ENCODE data around the gene TENM3. TPM values are rescaled to one million over a fixed set of nuclear protein-coding genes. Genes with fewer than 3 reads are reported as not detected.

TENM3 gene
- total and polyA plus RNA-seq, 12 donors: 2.6 to 54.4 (median 42.8) TPM

DNA sequence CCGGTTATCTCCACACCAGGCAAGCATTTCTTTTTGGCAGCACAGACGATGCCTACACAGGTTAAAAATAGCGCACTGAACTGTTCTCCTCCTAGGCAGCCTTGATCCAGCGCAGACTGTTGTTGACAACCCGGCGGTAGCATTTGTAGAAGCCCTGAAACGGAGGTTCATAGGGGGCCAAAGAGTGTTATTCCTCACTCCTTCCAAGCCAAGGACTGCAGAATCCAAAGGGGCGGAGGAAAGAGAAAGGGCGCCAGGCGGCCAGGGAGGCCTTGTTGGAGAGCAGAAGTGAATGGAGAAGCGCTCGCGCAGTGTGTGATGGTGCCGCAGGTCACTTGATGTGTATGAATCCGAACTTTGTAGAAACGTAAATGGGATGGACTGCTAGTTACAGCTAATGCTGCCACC is 82.7 kb downstream of the TENM3 start:
- Histone ChIP-seq H3K36me3 (replicated peaks in 1 of 2) (no peaks in the 10 kb centered on the region), H3K9me3 (replicated peaks in 1 of 3) (no peaks in the 10 kb centered on the region), H3K27ac (no peak overlapping the region), H3K4me3 (no peak overlapping the region), H3K27me3 (no peaks in the 10 kb centered on the region), H3K4me1 (replicated peaks in 1 of 2) (no peaks in the 10 kb centered on the region)
- DNase-seq: no peak
- TF ChIP-seq, protein P1, sequence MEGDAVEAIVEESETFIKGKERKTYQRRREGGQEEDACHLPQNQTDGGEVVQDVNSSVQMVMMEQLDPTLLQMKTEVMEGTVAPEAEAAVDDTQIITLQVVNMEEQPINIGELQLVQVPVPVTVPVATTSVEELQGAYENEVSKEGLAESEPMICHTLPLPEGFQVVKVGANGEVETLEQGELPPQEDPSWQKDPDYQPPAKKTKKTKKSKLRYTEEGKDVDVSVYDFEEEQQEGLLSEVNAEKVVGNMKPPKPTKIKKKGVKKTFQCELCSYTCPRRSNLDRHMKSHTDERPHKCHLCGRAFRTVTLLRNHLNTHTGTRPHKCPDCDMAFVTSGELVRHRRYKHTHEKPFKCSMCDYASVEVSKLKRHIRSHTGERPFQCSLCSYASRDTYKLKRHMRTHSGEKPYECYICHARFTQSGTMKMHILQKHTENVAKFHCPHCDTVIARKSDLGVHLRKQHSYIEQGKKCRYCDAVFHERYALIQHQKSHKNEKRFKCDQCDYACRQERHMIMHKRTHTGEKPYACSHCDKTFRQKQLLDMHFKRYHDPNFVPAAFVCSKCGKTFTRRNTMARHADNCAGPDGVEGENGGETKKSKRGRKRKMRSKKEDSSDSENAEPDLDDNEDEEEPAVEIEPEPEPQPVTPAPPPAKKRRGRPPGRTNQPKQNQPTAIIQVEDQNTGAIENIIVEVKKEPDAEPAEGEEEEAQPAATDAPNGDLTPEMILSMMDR (IDR thresholded peaks at IDR 0.05): no peak
- no peak for TF ChIP-seq POLR2A (IDR thresholded peaks at IDR 0.05)
- intact Hi-C loops (cut with DNase I): no loop called here
- WGBS, 4 donors: 69 to 78% (median 75%) methylated on average over 16 of the region's 16 CpGs

DNA sequence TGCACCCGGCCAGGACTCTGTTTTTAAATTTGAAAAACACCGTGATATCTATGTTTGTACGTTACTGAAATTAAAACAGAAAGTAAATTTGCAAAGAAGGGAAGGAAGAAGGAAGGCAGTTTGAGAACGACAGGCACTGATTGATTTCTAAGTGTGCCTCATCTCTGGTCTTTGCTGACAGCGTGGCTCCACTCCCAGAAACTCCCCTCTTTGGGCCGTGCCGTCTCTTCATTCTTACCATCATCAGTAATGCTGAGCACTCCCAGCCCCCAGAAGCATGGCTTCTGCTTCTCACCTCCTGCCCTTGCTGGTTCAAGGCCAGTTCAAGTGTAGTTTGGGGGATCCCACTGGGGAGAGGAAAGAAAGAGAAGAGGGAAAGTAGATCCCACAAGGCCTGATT is 85.3 kb downstream of the TENM3 start:
- WGBS, 4 donors: 79 to 93% (median 91%) methylated on average over 7 of the region's 7 CpGs
- Histone ChIP-seq H3K9me3 (replicated peaks in 1 of 3) (no peaks in the 10 kb centered on the region), H3K4me3 (no peak overlapping the region), H3K36me3 (replicated peaks in 1 of 2) (no peaks in the 10 kb centered on the region), H3K27ac (no peak overlapping the region), H3K4me1 (replicated peaks in 1 of 2) (no peaks in the 10 kb centered on the region), H3K27me3 (no peaks in the 10 kb centered on the region)
- intact Hi-C loops (cut with DNase I): no loop called here
- TF ChIP-seq, protein P1 (IDR thresholded peaks at IDR 0.05): no peak
- no peak for DNase-seq

GRCh38 chr4:182337366-182337765 is 94.2 kb downstream of the TENM3 start:
- H3K4me1 ChIP-seq (replicated peaks in 1 of 2): no peaks in the 10 kb centered on the region
- H3K27me3 ChIP-seq: no peaks in the 10 kb centered on the region
- H3K36me3 ChIP-seq (replicated peaks in 1 of 2): no peaks in the 10 kb centered on the region
- H3K9me3 ChIP-seq (replicated peaks in 1 of 3): no peaks in the 10 kb centered on the region
- no peak overlapping the region for H3K4me3 ChIP-seq
- DNase-seq: no peak
- TF ChIP-seq, protein P1 (IDR thresholded peaks at IDR 0.05): no peak
- no peak for TF ChIP-seq POLR2A (IDR thresholded peaks at IDR 0.05)
- intact Hi-C loops (cut with DNase I): no loop called here
- no peak overlapping the region for H3K27ac ChIP-seq
- WGBS, 4 donors: 88 to 90% (median 89%) methylated on average over 1 of the region's 1 CpG

DNA sequence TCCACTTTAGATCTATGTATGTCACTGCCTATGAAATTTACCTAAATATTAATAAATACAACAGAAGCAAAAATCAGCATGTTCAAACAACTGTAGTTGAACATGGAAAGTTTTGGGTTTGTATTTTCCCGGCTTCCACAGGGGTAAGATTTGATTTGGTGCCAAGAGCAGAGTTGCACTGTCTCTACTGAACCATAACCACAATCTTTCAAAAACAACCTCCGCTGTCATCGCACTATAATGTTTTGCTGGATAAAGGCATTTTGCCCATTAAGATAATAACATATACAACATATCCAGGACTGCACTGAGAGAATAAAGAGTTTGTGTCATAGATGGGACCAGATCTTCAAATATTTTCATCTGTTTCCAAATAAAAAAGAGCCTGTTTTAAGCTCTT is 94.9 kb downstream of the TENM3 start:
- no peak for DNase-seq
- intact Hi-C loops (cut with DNase I): no loop called here
- Histone ChIP-seq H3K9me3 (replicated peaks in 1 of 3) (no peaks in the 10 kb centered on the region), H3K27me3 (no peaks in the 10 kb centered on the region), H3K27ac (no peak overlapping the region), H3K36me3 (replicated peaks in 1 of 2) (no peaks in the 10 kb centered on the region), H3K4me1 (replicated peaks in 1 of 2) (no peaks in the 10 kb centered on the region), H3K4me3 (no peak overlapping the region)
- WGBS, 4 donors: 87 to 92% (median 91%) methylated on average over 3 of the region's 3 CpGs
- TF ChIP-seq, protein P1 (IDR thresholded peaks at IDR 0.05): no peak
- no peak for TF ChIP-seq POLR2A (IDR thresholded peaks at IDR 0.05)

All from adrenal gland (tissue), 12 donors.